Astrocyte (in vitro differentiated cells and primary cell): ENCODE measurements around the gene TMEM259.

Source experiments
- EZH2 ChIP-seq: IDR thresholded peaks from 2 replicates; pipeline ENCODE4 v1.6.1; 2012; ENCODE audit warnings: mild to moderate bottlenecking, low read length, inconsistent platforms; ENCODE audit not compliant: insufficient read depth
- TF ChIP-seq, protein P1 (sequence below): IDR thresholded peaks from 2 replicates; pipeline ENCODE4 v1.5.1; 2011; ENCODE audit warnings: low read depth, mild to moderate bottlenecking, inconsistent platforms, low read length, moderate library complexity; ENCODE audit not compliant: insufficient read depth

DNA sequence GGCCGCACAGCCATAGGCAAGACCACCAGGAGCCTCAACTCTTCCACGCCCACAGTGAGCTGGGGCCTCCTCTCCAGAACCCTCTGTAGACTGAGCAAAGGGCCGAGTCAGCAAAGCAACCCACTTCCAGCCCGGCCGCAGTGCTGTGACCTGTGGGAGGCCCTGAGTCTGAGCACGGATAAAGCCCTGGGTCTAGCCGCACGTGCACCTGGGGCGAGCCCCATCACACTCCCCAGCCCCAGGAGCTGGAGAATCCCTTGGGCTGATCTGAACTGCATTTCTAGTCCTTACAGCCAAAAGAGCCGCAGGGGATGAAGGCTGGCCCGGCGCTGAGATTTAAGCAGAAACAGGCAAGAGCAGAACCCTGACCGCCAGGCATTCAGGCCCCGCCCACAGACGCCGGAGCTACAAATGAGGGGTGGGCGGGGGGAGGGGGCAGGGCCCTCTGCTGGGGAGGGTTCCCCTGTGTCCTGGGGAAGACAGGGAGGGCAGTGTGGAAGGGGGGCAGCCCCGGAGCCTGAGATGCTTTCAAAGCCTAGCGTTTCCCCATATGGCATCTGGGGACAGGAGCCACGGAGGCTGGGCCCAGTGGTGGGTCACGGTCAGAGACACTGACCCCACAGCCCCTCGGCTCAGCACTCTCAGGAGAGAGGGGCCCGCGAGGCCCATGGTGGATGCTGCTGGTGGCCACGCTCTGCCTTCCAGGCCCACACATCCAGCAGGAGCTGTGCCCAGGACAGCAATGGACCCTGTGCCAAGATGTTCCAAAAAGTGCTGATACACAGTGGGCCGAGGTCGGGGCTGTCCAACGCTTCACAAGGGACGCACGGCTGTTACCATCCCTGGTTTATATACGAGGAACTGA lies 4.9 kb downstream of the TMEM259 start:
- TF ChIP-seq, protein P1, sequence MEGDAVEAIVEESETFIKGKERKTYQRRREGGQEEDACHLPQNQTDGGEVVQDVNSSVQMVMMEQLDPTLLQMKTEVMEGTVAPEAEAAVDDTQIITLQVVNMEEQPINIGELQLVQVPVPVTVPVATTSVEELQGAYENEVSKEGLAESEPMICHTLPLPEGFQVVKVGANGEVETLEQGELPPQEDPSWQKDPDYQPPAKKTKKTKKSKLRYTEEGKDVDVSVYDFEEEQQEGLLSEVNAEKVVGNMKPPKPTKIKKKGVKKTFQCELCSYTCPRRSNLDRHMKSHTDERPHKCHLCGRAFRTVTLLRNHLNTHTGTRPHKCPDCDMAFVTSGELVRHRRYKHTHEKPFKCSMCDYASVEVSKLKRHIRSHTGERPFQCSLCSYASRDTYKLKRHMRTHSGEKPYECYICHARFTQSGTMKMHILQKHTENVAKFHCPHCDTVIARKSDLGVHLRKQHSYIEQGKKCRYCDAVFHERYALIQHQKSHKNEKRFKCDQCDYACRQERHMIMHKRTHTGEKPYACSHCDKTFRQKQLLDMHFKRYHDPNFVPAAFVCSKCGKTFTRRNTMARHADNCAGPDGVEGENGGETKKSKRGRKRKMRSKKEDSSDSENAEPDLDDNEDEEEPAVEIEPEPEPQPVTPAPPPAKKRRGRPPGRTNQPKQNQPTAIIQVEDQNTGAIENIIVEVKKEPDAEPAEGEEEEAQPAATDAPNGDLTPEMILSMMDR: no peak
- TF ChIP-seq EZH2: no peak
